ENCODE results near the gene F2R.
"Not testable (repeated sequence)": the region's sequence is repeated elsewhere in the genome, so short reads cannot be mapped to it uniquely, and the experiment has no call there.

The F2R gene

GRCh38 chr5:76761118-76761517 is 45.2 kb downstream of the F2R start:
- DNase-seq: not testable (repeated sequence)

- DNase-seq: no peak
Observed at GRCh38 chr5:76762484-76762883, 46.6 kb downstream of the F2R start.

GRCh38 chr5:76763136-76763535 is 47.2 kb downstream of the F2R start:
- DNase-seq: no peak

- DNase-seq: no peak
Observed at GRCh38 chr5:76764374-76764773, 48.4 kb downstream of the F2R start.

- DNase-seq: no peak
Observed at GRCh38 chr5:76765249-76765648, 49.3 kb downstream of the F2R start.

GRCh38 chr5:76766746-76767145 is 50.8 kb downstream of the F2R start:
- DNase-seq: no peak

GRCh38 chr5:76771041-76771440 is 55.1 kb downstream of the F2R start:
- DNase-seq: not testable (repeated sequence)

GRCh38 chr5:76771705-76772405 is 55.9 kb downstream of the F2R start:
- DNase-seq: no peak

- no peak for DNase-seq
Observed at GRCh38 chr5:76775921-76776320, 60.0 kb downstream of the F2R start.

- DNase-seq: no peak
Observed at GRCh38 chr5:76776391-76776790, 60.5 kb downstream of the F2R start.

GRCh38 chr5:76780616-76781015 is 64.7 kb downstream of the F2R start:
- not testable (repeated sequence) for DNase-seq

GRCh38 chr5:76781775-76782174 is 65.8 kb downstream of the F2R start:
- DNase-seq: no peak

- no peak for DNase-seq
Observed at GRCh38 chr5:76782444-76782843, 66.5 kb downstream of the F2R start.
